Hepatocyte (in vitro differentiated cells): ENCODE measurements around the gene HOXA11. TPM values are rescaled to one million over a fixed set of nuclear protein-coding genes. Genes with fewer than 3 reads are reported as not detected.

Experiments used
- DNase-seq: peaks from one replicate; pipeline ENCODE4 v3.0.0-alpha.2; 2016; ENCODE audit warnings: low spot score
- H2AFZ ChIP-seq: fragments of 200-600 bp; sonication (generic); 2 replicates; pipeline ENCODE4 v1.6.0; 2016; ENCODE audit warnings: antibody characterized with exemption, mild to moderate bottlenecking
- H3K27ac ChIP-seq: fragments of 200-600 bp; sonication (generic); 2 replicates; pipeline ENCODE4 v1.5.1; 2016; ENCODE audit warnings: mild to moderate bottlenecking
- H3K27me3 ChIP-seq: fragments of 200-600 bp; sonication (generic); 2 replicates; pipeline ENCODE4 v1.6.1; 2016
- H3K36me3 ChIP-seq: fragments of 200-600 bp; sonication (generic); replicated peaks from 2 replicates; pipeline ENCODE4 v1.5.1; 2016; ENCODE audit warnings: low read depth; ENCODE audit not compliant: insufficient read depth
- H3K4me1 ChIP-seq: fragments of 200-600 bp; sonication (generic); 2 replicates; pipeline ENCODE4 v1.5.1; 2016; ENCODE audit warnings: mild to moderate bottlenecking, moderate library complexity; ENCODE audit not compliant: insufficient read depth
- H3K4me2 ChIP-seq: fragments of 200-600 bp; sonication (generic); 2 replicates; pipeline ENCODE4 v1.6.0; 2016
- H3K4me3 ChIP-seq: fragments of 200-600 bp; sonication (generic); 2 replicates; pipeline ENCODE4 v1.5.1; 2016; ENCODE audit warnings: mild to moderate bottlenecking
- H3K79me2 ChIP-seq: fragments of 200-600 bp; sonication (generic); 2 replicates; pipeline ENCODE4 v1.6.0; 2017; ENCODE audit warnings: mild to moderate bottlenecking
- H3K9me2 ChIP-seq: fragments of 200-600 bp; sonication (generic); replicated peaks from 2 replicates; pipeline ENCODE4 v1.6.0; 2017; ENCODE audit warnings: mild to moderate bottlenecking; ENCODE audit not compliant: insufficient read depth
- H3K9me3 ChIP-seq: fragments of 200-600 bp; sonication (generic); 2 replicates; pipeline ENCODE4 v1.5.1; 2016; ENCODE audit warnings: low read depth, mild to moderate bottlenecking
- H4K20me1 ChIP-seq: fragments of 200-600 bp; sonication (generic); 2 replicates; pipeline ENCODE4 v1.6.0; 2016; ENCODE audit warnings: mild to moderate bottlenecking; ENCODE audit not compliant: insufficient read depth, poor library complexity, severe bottlenecking
- CTCF ChIP-seq: fragments of 200-600 bp; sonication (generic); IDR thresholded peaks from 2 replicates; pipeline ENCODE4 v1.5.1; 2016; ENCODE audit warnings: antibody characterized with exemption, mild to moderate bottlenecking; ENCODE audit not compliant: poor library complexity
- EZH2 ChIP-seq: fragments of 200-600 bp; sonication (generic); IDR thresholded peaks from 2 replicates; pipeline ENCODE4 v1.6.1; 2016; ENCODE audit warnings: antibody characterized with exemption, mild to moderate bottlenecking, borderline replicate concordance
- EZH2phosphoT487 ChIP-seq: fragments of 200-600 bp; sonication (generic); IDR thresholded peaks from one replicate; pipeline ENCODE4 v1.6.1; 2018; ENCODE audit warnings: antibody characterized with exemption, mild to moderate bottlenecking, low read depth, moderate library complexity; ENCODE audit not compliant: unreplicated experiment, severe bottlenecking
- WGBS: methylation state at CpG from one replicate; pipeline ENCODE4 v1.1.6; 2016; ENCODE audit warnings: low lambda C conversion rate; ENCODE audit errors: missing lambda C conversion rate; 5-methylcytosine and 5-hydroxymethylcytosine counted together
- polyA plus RNA-seq: library from polyadenylated mRNA; unstranded; fragments of >200 nt; fragmentation: Nextera tagmentation; extraction: Ambion mirVana; gene quantifications from 2 replicates; pipeline ENCODE4 v1.2.1, GENCODE V29; 2016
- total RNA-seq: library from RNA; depleted of rRNA; stranded (reverse); fragments of >200 nt; gene quantifications from 2 replicates; pipeline ENCODE4 v1.2.3, GENCODE V29; 2014

The HOXA11 gene
- total and polyA plus RNA-seq, 2 experiments from 2014 or later = 6.4 to 7.6 TPM

DNA sequence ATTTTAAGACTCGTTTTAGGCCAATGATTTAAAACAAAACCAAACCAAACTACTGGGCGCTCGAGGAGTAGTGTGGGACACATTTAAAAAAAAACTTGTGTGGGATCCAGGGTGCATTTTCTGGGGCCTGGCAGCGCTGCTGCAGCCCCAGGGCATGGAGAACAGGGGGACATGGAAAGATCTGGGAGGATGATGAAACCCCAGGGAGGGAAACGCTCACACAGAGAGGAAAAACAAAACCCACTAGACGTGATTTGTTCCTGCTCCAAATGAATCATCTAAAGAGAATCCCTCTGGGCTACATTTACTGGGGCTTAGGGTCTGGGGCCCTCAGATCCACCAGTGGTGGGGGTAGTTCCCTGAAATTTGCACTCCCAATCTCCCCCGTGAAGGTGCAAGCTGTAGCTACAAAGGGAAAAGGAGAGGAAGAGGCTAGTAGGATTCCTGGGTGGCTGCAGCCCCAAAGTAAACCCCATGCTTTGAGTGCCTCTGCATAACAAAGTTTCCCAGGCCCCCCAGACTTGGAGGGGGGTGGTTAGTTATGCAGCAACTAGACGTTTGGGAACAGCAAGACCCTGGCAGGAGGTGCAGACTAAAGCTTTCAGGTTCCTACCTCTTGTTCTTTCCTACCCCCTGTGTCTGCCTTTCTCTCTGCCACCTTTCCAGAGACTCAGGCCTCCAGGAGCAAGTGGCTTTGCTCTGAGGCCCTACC lies 29.4 kb upstream of the HOXA11 start:
- Histone ChIP-seq H3K4me3 (no peak overlapping the region), H3K27me3 (peaks cover 77% of the 10 kb centered on the region), H4K20me1 (no peaks in the 10 kb centered on the region), H3K79me2 (peaks cover 5% of the 10 kb centered on the region), H3K27ac (peak overlapping the region; percentile 82), H3K9me3 (no peaks in the 10 kb centered on the region), H3K4me1 (peaks cover 42% of the 10 kb centered on the region), H3K9me2 (no peaks in the 10 kb centered on the region), H3K36me3 (no peaks in the 10 kb centered on the region), H3K4me2 (peak overlapping the region; percentile 69), H2AFZ (no peak overlapping the region)
- no peak for DNase-seq
- no peak for TF ChIP-seq EZH2
- TF ChIP-seq CTCF = no peak
- TF ChIP-seq EZH2phosphoT487 = no peak
- 45% methylated on average over 8 of the region's 8 CpGs for WGBS

DNA sequence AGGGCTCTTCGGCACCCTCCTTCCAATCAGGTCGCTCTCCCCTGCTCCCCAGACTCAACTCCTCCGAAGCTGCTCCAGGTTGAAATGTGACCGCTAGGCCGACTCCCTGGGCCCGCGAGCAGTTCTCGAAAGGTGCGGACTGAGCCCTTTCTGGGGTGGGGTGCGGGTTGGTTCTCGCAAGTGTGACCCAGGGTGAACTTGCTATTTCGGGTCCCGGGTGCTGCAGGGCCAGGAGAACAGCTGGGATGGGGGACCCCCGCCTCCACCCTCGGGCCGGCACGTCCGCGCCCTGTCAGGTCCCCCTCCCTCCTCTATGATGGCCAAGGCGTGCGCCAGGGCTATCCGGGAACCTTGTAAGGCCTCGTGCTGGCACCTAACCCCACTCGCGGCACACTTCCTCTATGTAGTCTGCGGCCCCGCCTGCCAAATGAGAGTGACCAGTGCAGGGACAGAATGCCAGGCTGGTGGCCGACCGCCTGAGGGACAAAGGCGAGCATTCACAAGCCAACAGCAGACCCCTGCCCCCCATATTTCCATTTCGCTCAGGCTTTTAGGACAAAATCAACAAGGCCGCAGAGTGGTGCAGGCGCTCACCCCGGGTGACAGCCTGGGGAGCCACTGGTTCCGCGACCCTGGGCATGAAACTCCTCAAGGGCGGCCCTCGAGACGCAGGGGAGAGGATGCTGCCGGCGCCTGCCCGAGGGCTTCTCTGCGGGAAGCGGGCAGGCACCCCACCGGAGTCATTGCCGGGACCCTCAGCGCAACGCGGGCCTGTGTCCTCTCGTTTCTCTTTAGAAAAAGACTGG lies 28.6 kb upstream of the HOXA11 start:
- Histone ChIP-seq H3K9me3 (no peaks in the 10 kb centered on the region), H3K9me2 (no peaks in the 10 kb centered on the region), H3K4me3 (no peak overlapping the region), H3K27me3 (peaks cover 77% of the 10 kb centered on the region), H3K4me2 (peak overlapping the region; percentile 69), H3K79me2 (peaks cover 11% of the 10 kb centered on the region), H2AFZ (no peak overlapping the region), H3K4me1 (peaks cover 42% of the 10 kb centered on the region), H3K36me3 (no peaks in the 10 kb centered on the region), H3K27ac (peak overlapping the region; percentile 82), H4K20me1 (no peaks in the 10 kb centered on the region)
- 57% methylated on average over 45 of the region's 50 CpGs for WGBS
- TF ChIP-seq CTCF = no peak
- TF ChIP-seq EZH2 = peak; percentile 31
- no peak for TF ChIP-seq EZH2phosphoT487
- no peak for DNase-seq

DNA sequence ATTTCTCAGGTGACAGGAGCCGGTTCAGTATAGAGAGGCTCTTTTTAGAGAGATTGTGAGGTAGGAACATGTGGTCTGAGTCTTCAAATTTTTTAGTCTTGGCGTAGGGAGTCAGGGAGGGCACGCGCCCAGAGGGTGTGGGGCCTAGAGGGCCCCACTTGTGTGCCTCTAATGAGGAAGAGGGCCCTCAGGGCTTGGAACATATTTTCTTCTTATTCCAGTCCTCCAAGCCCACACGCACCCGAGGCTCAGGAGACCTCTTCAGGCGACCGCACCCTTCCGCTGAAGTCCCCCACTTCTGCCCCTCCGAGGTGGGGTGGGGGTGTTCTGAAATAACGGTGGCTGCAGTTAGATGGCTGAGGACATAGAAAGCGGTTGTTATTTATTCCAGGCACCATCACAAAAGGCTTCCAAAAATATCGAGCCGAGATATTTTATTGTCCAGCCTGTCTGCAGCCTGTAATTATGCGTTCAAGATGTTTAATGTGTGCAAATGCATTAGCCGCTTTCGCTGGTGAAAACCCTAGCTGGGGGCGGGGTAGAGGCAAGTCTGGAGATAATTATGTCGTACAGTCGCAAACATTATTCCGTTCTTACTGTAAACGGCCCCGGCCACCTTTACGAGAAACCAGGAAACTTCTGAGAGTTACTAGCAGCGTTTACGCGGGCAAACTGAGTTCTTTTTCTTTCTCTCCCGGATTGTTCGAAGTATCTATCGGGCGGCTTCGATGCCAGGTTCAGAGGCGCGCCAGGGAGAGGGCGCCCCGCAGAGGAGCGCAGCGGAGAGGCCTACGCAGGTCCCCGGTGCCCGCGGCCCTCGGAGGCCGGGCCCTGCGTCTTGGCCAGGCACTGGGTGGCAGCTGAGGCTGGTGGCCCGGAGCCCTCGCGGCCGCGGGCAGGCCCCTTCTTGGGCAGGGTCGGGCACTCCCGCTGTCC lies 27.7 kb upstream of the HOXA11 start:
- peaks cover 76% of the 10 kb centered on the region for H3K27me3 ChIP-seq
- H3K9me2 ChIP-seq = no peaks in the 10 kb centered on the region
- H3K9me3 ChIP-seq = no peaks in the 10 kb centered on the region
- no peaks in the 10 kb centered on the region for H3K36me3 ChIP-seq
- peak overlapping the region; percentile 69 for H3K4me2 ChIP-seq
- H4K20me1 ChIP-seq = no peaks in the 10 kb centered on the region
- H3K27ac ChIP-seq = peak overlapping the region; percentile 82
- WGBS = 20% methylated on average over 52 of the region's 52 CpGs
- H3K4me3 ChIP-seq = no peak overlapping the region
- TF ChIP-seq EZH2 (peak; percentile 49), EZH2phosphoT487 (peak; percentile 40), CTCF (no peak)
- peaks cover 42% of the 10 kb centered on the region for H3K4me1 ChIP-seq
- peaks cover 12% of the 10 kb centered on the region for H3K79me2 ChIP-seq
- DNase-seq = no peak
- H2AFZ ChIP-seq = peak overlapping the region; percentile 16
